Activated CD8-positive, alpha-beta memory T cell treated with anti-CD3 and anti-CD28 coated beads, Interleukin-2, amount 50 U/mL, for 48 hours (primary cell): ENCODE data around the gene GNB1.
A peak's percentile ranks its signal among the peaks of the same experiment; 100 is the strongest.

Source experiments
- DNase-seq: peaks from one replicate; pipeline ENCODE4 v3.0.0-alpha.2; 2020

Gene GNB1

DNA sequence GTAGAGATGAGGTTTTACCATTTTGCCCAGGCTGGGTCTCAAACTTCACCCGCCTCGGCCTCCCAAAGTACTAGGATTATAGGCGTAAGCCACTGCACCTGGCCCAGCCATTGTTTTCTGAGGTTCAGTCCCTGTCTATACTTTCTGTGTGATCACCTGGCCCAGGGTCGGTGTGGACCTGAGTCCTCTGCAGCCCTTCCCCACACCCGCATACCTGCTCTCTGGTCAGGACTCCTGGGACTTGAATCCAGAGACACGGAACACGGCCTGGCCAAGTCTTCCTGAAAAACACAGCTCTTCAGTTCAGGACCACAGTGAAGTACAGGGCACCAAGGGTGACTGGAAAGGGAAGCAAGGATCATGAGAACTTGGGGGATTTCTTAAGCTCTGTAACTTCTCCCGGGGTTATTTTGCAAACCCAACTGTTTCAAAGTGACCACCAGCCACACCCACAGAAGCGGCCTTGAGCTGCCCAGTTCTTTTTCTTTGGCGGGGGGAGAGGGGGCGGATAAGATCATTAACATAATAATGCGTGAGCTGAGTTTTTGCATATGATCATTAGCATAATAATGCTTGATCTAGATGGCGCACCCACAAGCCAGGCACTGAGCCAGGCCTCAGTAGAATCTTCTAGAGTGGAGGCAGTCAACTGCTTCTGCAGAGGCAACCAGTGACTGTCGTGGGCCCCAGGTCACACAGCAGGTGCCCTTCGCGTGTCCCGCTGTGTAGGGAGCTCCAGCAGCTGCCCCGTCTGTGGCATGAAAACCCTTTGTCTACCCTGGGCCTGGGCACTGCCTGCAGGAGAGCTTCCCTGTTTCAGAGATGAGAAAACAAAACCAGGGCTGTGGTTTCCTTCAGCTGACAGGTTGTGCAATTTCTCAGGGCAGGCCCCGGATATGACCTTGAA is 110.9 kb downstream of the GNB1 start:
- peak; percentile 78 for DNase-seq

DNA sequence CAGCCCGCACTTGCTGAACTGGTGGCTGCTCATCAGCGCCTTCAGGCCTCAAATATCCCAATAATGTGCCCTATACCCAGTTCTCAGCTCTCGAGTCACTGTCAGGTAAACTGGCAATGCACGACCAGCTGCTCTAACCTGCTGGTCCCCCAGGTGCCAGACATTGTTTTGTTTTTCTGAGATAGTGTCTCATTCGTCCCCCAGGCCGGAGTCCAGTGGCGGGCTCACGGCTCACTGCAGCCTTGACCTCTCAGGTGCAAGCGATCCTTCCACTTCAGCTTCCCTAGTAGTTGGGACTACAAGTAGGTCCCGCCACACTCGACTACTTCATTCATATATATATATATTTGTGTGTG is 111.6 kb downstream of the GNB1 start:
- DNase-seq: no peak

DNA sequence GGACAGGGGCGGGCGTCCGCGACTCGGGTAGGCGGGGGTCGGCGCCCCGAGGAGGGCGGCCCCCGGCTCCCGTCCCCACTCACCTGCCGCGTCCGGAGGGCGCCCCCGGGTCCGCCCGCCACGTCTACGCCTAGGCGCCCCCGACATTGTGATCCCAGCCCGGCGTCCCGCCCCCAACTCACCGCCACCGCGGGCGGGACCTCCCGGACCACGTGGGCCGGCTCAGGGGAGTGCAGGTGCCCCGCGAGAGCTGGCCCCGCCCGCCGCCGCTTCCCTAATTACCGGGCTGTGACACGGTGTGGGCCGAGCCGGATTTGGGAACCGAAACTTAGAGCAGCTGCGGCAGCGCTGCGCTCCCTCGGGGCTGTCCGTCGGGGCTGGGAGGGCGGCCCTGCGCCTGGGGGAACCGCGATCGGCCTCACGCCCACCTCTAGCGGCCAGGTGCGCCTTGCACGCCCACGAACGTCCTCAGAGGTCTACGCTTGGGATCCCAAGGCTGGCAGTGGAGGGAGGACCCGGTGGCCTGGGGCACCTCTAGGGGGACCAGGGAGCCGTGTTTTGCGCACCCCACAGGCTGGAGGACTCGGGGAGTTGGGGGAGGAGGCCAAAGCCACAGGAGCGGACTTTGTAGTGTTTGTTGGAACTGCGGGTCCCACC is 112.1 kb downstream of the GNB1 start:
- DNase-seq: peak; percentile 89

DNA sequence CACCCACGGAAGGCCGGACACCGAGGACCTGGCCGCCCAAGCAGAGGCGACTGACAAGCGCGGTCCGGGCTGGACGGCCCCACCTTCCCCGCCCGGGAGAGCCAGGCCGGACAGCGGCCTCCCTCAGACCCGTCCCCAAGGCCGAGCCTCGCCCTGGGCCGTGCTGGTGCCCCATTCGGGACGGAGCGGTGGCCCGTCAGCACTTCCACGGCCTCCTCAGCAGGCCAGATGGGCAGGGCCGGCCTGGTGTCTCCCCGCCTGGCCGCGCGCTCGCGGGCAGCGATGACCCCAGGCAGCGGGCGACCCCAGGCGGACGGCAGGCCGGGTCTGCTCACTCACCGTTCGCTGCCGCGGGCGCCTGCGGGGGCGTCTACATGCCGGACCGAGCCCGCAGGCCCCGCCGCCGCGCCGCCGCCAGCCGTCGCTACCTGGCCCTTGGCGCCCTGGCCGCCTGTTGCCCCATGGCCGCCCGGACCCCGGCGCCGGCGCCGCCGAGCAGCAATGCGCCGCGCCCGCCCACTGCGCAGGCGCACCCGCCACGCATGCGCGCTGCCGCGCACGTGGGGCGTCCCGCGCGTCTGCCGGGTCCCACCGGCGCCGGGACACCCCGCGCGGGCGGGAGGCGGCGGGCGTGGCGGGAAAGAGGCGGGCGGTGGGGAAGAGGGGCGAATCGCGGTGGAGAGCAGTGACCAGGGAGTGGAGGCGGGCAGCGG is 112.8 kb downstream of the GNB1 start, which contains the start of gene NADK:
NADK (minus strand) TSS at position 521 of the 713 bp plus-strand sequence. CDS start 13,064 bp downstream, outside the sequence.
- peak; percentile 91 for DNase-seq

DNA sequence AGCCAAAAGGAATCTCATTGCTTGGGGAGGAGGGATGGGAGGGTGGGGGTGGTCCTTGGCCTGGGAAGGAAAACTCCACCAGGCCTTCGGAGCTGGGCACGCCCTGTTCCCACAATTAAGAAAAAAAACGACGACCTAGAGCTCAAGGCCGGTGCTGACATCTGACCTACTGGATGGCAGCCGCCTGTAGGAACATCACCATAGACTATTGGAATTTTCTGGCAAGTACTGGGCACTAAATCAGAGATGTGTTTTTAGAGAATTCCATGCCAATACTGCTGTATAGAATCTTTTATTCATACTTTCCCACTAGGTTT is 113.3 kb downstream of the GNB1 start:
- DNase-seq: no peak

DNA sequence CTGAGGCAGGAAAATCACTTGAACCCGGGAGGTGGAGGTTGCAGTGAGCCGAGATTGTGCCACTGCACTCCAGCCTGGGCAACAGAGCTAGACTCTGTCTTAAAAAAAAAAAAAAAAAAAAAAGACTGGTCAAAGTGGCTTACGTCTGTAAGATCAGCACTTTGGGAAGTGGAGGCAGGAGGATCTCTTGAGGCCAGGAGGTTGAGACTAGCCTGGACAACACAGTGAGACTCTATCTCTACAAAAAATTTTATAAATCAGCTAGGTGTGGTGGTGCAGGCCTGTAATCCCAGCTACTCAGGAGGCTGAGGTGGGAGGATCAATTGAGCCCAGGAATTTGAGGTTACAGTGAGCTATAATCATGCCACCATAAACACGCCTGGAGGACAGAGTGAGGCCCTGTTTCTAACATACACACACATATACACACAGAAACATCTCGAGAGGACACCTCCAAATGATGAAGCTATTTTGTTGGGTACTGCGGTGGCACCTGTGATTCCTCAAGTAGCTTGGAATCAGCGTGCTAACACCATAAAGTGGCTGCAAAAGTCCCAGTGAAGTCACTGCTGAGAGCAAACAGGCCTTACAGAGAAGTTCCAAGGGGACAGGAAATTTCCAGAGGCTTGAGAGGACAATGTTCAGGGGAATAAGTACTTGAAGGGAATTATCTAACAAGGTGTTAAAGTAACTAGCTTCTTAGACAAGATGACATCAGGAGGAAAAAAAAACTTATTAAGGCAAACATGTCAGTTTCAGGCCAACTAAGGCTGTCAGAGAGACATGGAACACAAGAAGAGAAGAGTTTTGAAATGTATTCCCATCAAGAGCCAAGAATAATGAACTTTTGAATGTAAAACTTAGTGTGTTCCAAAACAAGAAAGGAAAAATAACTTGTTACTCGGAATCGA is 114.0 kb downstream of the GNB1 start:
- DNase-seq: no peak

DNA sequence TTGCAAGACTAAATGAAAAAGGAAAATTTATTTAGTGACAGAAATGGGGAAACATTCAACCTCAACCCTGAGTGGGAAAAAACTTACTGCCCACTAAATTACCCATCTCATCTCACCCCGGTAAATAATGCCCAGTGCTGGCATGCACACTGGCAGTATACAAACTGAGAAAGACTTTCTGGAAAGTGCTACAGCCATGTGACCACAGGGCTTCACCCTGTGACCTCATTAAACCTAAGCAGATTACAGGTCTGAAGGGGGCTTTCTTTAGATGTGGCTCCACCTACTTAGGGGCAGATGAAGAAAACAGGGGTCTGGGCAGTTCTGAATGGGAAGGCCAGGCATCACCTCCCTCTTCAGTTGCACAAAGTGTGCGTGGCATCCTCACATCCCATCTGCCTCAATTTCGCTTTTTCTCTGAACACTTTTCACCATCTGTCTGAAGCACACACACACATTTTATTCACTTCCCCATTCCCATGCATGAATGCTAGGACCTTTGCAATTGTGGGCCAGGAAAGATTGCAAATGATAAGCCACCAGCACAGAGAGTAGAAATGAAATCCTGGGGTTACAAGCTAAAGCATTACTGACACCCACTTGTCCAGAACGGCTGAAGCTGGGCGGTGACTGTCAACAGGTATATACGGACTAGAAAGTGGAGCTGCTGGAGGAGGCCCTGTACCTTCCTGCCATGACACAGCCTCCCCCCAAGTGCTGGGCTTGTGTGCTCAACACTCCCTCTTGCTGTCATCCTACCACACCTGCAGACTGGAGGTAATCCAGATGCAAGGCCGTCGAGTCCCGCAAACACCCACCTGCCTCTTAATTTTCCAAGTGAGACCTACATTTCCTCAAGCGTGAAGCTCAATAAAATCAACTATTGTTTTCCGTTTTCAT is 115.3 kb downstream of the GNB1 start:
- no peak for DNase-seq

DNA sequence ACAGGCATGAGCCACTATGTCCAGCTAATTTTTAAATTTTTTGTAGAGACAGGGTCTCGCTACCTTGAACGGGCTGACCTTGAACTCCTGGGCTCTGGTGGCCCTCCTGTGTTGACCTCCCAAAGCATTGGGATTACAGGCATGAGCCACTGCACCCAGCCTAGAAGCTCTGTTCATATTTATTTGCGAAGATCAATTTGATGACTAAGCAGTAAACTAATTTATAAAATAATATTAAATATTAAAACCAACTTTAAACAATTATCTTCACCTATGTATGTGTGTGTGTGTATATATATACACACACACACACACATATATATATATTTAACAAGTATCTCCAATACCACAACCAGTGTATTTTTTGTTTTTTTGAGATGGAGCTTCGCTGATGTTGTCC is 117.0 kb downstream of the GNB1 start:
- no peak for DNase-seq

DNA sequence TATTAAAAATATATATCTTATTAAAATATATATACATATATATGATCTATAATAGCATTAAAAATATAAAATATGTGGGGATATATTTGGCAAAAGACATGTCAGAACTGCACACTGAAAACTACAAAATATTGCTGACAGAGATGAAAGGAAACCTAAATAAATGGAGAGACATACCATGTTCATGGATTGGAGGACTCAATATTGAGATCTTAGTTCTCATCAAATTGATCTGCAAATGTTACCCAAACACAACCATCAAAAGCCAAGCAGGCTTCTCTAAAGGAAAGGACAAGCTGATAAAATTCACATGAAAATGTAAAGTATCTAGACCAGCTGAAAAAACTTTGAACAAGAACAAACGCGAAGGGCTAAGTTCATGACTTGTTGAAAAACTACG is 119.8 kb downstream of the GNB1 start:
- DNase-seq: no peak

DNA sequence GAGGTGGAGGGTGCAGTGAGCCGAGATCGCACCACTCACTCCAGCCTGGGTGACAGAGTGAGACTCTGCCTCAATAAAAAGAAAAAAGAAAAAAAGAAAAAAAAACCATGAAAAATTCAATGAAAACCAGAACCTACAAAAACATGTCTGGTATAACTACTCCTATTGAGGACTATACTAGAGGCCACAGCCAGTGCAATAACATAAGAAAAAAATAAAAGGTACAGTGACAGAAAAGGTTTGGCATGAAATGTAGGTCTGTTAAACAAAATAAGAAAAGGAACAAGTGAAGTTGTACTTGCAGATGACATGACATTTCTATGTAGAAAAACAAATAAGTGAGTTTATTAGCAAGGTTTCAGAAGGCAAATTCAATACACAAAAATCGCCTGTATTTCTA is 120.8 kb downstream of the GNB1 start:
- no peak for DNase-seq

DNA sequence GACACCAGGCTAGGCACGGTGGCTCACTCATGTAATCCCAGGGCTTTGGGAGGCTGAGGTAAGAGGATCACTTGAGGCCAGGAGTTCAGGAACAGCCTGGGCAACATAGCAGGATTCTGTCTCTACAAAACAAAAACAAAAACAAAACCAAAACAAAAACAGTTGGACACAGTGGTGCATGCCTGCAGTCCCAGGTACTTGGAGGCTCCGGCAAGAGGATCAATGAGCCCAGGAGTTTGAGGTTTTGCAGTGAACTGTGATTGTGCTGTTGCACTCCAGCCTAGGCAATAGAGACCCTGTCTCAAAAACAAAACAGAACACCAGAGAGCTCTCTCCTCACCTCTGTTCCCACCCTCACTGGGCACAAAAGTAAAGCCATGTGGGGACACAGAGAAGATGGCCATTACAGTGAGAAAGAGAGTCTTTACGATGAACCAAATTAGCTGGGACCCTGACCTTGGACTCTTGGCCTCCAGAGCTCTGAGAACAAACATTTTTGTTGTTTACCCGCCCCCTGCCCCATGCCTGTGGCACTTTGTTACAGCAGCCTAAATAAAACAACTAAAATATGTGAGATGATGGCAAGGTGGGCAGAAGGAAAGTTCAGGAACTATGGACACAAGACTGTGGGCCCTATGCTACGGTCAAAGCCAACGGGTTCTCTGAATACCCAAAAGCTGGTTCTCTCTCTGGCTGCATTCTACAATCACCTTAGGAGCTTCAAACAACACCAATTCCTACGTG is 122.5 kb downstream of the GNB1 start:
- DNase-seq: no peak

DNA sequence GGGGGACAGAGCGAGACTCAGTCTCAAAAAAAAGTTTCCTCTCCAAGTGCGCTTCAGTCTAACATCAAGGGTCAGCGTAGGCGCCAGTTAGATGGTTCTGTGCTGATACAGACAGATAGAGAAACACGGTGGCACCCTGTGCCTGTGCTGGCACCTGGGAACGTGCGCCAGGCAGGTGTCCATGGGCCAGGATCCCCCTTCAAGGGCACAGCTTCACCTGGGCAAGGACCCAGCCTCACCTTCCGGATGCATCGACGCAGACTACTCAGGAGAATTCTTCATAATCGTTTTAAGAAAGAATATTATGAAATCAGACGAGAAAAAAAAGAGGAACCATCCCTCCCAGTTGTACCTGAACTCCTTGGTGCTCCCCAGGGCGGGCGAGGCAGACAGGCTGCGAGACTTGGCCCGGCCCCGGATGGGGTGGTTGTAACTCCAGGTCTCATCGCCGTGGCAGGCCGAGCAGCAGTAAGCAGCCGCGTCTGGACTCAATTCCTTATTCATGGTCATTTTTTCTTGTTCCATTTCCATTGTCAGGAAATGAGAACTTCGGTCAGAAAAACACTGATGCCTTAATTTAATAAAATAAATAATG is 125.9 kb downstream of the GNB1 start:
- DNase-seq: no peak

DNA sequence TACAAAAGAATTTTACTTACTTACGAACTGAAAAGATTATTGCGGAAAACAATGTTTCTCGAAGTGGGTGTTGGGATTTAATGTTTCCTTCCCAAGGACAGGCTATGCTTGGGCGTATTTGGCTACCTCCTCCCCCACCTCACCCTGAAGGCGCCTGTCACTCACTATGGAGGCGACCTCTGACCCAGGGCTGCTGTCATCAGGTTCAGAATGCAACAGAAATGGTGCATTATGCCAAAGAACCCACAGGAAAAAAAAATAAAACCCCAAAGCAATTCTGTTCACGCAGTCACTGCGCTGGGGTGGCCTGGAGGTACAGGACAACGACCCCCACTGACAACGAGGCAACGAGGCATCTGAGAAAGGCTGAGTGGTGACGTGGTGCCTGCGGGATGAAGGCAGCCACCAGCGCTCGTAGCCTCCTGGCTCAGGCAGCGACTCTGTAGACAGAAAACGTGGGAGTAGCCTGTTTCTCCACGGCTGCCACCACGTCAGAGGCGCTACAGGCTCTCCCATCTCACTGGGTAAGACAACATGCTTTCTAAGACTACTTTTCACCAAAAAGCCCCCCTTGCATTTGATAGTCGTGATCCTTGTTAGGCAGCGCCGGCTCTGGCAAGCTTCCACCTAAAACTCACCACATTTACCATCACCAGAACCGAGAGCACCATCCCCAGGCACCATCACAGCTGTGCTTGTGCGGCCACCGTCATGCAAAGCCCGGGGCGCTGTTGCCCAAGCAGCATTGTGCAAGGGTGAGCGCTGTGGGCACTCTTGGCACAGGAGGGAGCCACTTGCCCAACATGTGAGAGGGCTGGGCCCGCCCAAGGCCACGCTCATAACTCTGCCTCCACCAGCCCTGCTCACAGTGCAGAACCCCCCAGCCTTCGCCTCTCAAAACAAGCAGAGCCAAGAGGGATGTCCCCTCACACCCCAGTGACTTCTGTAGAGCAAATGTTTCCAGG is 126.9 kb downstream of the GNB1 start:
- DNase-seq: no peak

DNA sequence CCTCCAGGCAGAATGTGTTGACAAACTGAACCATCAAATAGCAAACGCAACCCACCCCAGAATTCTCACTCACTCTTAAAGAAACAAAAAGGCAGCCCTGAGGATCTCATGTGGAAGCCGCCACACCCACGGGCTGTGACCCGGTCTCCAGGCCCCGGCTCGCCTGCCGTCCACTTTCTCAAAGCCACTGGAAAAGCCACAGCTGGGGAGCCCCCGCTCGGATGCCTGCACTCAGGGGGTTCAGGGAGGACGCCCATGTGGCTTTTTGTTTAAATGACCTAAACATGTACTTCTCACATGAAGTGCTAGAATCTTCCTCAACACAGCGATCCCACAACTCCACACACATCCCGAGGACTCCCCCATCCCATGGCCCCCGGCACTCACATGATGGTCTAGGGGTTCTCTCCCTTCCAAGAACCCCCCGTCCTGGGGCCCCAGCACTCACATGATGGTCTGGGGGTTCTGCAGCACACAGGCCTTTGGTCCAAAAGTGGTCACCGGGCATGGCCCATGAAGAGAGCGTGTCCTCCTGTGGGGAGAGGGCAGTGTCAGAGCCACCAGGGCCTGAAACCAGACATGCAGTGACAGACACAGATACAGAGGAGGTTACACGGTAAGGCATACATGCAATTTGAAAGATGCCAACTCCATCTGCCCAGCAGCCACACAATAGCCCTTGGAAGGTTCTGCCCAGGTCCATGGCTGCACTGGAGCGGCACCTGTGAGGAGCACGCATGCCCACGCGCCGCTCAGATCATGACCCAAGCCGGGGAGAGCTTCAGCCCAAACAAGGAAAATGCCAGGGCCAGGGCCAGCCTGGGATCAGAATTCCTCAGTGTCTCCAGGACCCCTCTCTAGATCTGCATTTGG is 129.1 kb downstream of the GNB1 start:
- no peak for DNase-seq

DNA sequence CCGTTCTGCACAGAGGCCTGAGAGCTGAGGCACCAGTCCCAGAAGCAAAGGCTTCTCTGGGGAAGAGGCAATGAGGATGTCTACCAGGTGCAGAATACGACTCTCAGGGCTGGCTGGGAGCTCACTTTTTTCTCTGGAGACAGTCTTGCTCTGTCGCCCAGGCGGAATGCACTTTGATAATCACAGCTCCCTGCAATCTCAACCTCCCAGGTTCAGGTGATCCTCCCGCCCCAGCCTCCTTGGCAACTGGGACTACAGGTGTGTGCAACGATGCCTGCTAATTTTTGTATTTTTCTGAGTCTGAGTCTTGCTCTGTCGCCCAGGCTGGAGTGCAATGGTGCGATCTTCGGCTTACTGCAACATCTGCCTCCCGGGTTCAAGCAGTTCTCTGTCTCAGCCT is 130.2 kb downstream of the GNB1 start:
- DNase-seq: no peak

DNA sequence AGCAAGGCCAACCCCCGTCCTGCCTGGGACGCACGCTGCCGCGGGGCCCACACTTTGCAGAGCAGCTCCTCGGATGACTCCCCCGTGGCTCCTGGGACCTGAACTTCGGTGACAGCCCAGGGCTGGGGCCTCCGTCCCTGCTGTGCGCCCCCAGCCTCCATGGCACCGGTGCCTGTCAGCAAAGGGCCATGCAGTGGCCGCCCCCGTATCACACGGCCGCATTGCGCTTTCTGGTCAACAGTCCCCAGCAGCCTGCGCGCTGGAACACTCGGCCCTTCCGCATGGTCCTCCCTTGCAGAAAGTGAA is 130.6 kb downstream of the GNB1 start:
- no peak for DNase-seq

DNA sequence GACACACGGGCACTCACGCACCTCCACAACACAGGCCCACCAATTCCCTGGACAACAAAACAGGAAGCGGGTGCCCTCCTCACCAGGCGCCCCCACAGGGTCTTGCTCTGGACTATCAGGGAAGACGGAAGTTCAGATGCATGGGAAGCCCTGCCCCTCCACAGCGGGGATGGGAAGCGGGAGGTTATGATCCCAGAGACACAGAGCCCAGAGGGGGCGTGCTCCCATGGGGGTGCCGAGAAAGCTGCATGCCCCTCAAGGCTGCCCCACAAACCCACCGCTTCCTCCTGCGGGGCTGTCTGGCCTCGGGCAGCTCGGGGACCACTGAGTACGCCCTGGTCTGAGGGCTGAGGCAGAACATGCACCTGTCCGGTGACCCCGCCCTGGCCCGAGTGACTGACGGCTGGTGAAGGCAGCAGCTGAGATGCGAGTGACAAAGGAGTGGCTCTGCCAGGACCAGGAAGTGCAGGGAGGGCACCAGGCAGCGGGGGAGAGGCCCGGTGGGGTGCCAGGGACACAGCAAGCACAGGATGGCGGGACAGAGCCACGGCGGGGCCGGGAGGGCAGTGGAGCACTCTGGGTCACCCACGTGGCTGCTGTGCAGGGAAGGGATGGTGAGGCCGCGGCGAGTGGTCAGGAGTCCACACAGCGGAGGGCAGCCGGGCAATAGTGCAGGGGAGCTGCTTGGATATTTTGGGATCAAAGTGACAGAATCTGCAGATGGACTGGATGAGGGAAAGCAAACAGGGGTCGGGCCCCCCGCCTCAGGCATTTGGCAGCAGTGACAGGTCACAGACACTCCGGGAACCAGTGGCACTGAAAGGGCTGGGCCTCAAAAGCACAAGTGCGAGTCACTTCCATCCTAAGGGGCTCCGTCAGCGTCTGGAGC is 131.2 kb downstream of the GNB1 start:
- no peak for DNase-seq
